HG03064 (cell line): ENCODE measurements around the gene FGF22.
"Not testable (repeated sequence)": the region's sequence is repeated elsewhere in the genome, so short reads cannot be mapped to it uniquely, and the experiment has no call there.

Experiments
- ATAC-seq: cut with Tn5 transposase; IDR thresholded peaks from one replicate; pipeline ENCODE4 v1.9.1; 2021; ENCODE audit warnings: low read depth; ENCODE audit not compliant: unreplicated experiment

The FGF22 gene

GRCh38 chr19:639253-640160 lies at the start of gene FGF22:
FGF22 (plus strand) TSS chr19:639879; CDS start chr19:639926, 47 bp downstream.
- no peak for ATAC-seq

- ATAC-seq: no peak
These were observed 49.3 kb upstream of the FGF22 start for GRCh38 chr19:590396-590745.

- ATAC-seq: no peak
These were observed 49.0 kb upstream of the FGF22 start for GRCh38 chr19:590750-591098.

- ATAC-seq: no peak
These were observed 48.4 kb upstream of the FGF22 start for GRCh38 chr19:591099-591958.

- ATAC-seq: no peak
These were observed 47.6 kb upstream of the FGF22 start for GRCh38 chr19:592101-592500.

GRCh38 chr19:593055-593454 lies 46.6 kb upstream of the FGF22 start:
- ATAC-seq: no peak

- no peak for ATAC-seq
These were observed 46.2 kb upstream of the FGF22 start for GRCh38 chr19:593505-593904.

GRCh38 chr19:594265-594870 lies 45.3 kb upstream of the FGF22 start:
- no peak for ATAC-seq

GRCh38 chr19:595326-596262 lies 44.1 kb upstream of the FGF22 start:
- no peak for ATAC-seq

GRCh38 chr19:596263-596655 lies 43.4 kb upstream of the FGF22 start:
- no peak for ATAC-seq

- ATAC-seq: no peak
These were observed 42.0 kb upstream of the FGF22 start for GRCh38 chr19:597406-598315.

- no peak for ATAC-seq
These were observed 38.4 kb upstream of the FGF22 start for GRCh38 chr19:601310-601709.

- ATAC-seq: no peak
These were observed 37.9 kb upstream of the FGF22 start for GRCh38 chr19:601790-602189.

GRCh38 chr19:602391-603301 lies 37.0 kb upstream of the FGF22 start:
- no peak for ATAC-seq

GRCh38 chr19:603302-603639 lies 36.4 kb upstream of the FGF22 start:
- not testable (repeated sequence) for ATAC-seq

GRCh38 chr19:603779-604178 lies 35.9 kb upstream of the FGF22 start:
- not testable (repeated sequence) for ATAC-seq

GRCh38 chr19:604355-604754 lies 35.3 kb upstream of the FGF22 start:
- ATAC-seq: no peak
